GM21423 (cell line): ENCODE results near the gene ABAT.

Experiments
- ATAC-seq: cut with Tn5 transposase; IDR thresholded peaks from one replicate; pipeline ENCODE4 v1.9.1; 2021; ENCODE audit warnings: mild to moderate bottlenecking, moderate library complexity; ENCODE audit not compliant: unreplicated experiment

ABAT gene

GRCh38 chr16:8714807-8715206 is 40.4 kb downstream of the ABAT start:
- no peak for ATAC-seq

GRCh38 chr16:8716052-8716451 is 41.6 kb downstream of the ABAT start:
- no peak for ATAC-seq

- no peak for ATAC-seq
Observed at GRCh38 chr16:8716592-8716991, 42.2 kb downstream of the ABAT start.

- no peak for ATAC-seq
Observed at GRCh38 chr16:8717469-8717868, 43.1 kb downstream of the ABAT start.

GRCh38 chr16:8717892-8718415 is 43.5 kb downstream of the ABAT start:
- no peak for ATAC-seq

- ATAC-seq = no peak
Observed at GRCh38 chr16:8718851-8719680, 44.6 kb downstream of the ABAT start.

- ATAC-seq = no peak
Observed at GRCh38 chr16:8720080-8720966, 45.9 kb downstream of the ABAT start.

- ATAC-seq = no peak
Observed at GRCh38 chr16:8720967-8721308, 46.5 kb downstream of the ABAT start.

- no peak for ATAC-seq
Observed at GRCh38 chr16:8721336-8722024, 47.1 kb downstream of the ABAT start.

GRCh38 chr16:8722025-8722348 is 47.6 kb downstream of the ABAT start:
- ATAC-seq = no peak

GRCh38 chr16:8725513-8726178 is 51.2 kb downstream of the ABAT start:
- no peak for ATAC-seq

GRCh38 chr16:8727131-8727806 is 52.9 kb downstream of the ABAT start:
- ATAC-seq = no peak

- no peak for ATAC-seq
Observed at GRCh38 chr16:8727857-8728618, 53.6 kb downstream of the ABAT start.

- ATAC-seq = no peak
Observed at GRCh38 chr16:8729779-8730334, 55.4 kb downstream of the ABAT start.

- no peak for ATAC-seq
Observed at GRCh38 chr16:8730335-8730915, 56.0 kb downstream of the ABAT start.

GRCh38 chr16:8733849-8734540 is 59.6 kb downstream of the ABAT start:
- ATAC-seq = no peak

GRCh38 chr16:8735574-8735973 is 61.2 kb downstream of the ABAT start:
- ATAC-seq = no peak

GRCh38 chr16:8736123-8736668 is 61.8 kb downstream of the ABAT start:
- no peak for ATAC-seq
